ENCODE data around the gene HAGH.

DNA sequence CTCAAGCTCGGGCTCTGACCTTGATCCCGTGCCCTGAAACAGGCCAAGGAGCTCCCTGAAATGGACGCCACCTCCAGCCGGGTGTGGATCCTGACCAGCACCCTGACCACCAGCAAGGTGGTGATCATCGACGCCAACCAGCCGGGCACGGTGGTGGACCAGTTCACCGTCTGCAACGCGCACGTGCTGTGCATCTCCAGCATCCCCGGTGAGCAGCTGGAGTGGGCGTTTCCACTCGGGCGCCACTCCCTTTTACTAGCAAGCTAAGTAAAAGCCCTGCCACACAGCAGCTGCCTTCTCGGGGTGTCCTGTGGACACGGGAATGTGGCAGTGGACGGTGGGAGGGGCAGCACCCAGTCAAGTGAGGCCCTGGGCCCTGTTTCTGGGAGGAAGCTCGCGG is 61.7 kb downstream of the HAGH start:
- TF ChIP-seq, protein P1, sequence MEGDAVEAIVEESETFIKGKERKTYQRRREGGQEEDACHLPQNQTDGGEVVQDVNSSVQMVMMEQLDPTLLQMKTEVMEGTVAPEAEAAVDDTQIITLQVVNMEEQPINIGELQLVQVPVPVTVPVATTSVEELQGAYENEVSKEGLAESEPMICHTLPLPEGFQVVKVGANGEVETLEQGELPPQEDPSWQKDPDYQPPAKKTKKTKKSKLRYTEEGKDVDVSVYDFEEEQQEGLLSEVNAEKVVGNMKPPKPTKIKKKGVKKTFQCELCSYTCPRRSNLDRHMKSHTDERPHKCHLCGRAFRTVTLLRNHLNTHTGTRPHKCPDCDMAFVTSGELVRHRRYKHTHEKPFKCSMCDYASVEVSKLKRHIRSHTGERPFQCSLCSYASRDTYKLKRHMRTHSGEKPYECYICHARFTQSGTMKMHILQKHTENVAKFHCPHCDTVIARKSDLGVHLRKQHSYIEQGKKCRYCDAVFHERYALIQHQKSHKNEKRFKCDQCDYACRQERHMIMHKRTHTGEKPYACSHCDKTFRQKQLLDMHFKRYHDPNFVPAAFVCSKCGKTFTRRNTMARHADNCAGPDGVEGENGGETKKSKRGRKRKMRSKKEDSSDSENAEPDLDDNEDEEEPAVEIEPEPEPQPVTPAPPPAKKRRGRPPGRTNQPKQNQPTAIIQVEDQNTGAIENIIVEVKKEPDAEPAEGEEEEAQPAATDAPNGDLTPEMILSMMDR (IDR thresholded peaks at IDR 0.05; ENCODE audit: low read length) = no peak
- no peak for TF ChIP-seq EZH2 (optimal IDR thresholded peaks at IDR 0.05; ENCODE audit: low read depth, low read length)
